ENCODE measurements around the gene RPS16.

Gene RPS16

GRCh38 chr19:39390451-39390750 lies 45.3 kb downstream of the RPS16 start:
- in situ Hi-C loops (cut with MboI; ENCODE audit: low sequenced_read_pairs), result no loop called here

GRCh38 chr19:39389631-39390414 lies 45.9 kb downstream of the RPS16 start:
- in situ Hi-C loops (cut with MboI; ENCODE audit: low sequenced_read_pairs), result no loop called here

GRCh38 chr19:39388657-39389056 lies 47.1 kb downstream of the RPS16 start:
- in situ Hi-C loops (cut with MboI; ENCODE audit: low sequenced_read_pairs), result no loop called here

GRCh38 chr19:39386557-39386956 lies 49.2 kb downstream of the RPS16 start:
- in situ Hi-C loops (cut with MboI; ENCODE audit: low sequenced_read_pairs), result no loop called here

DNA sequence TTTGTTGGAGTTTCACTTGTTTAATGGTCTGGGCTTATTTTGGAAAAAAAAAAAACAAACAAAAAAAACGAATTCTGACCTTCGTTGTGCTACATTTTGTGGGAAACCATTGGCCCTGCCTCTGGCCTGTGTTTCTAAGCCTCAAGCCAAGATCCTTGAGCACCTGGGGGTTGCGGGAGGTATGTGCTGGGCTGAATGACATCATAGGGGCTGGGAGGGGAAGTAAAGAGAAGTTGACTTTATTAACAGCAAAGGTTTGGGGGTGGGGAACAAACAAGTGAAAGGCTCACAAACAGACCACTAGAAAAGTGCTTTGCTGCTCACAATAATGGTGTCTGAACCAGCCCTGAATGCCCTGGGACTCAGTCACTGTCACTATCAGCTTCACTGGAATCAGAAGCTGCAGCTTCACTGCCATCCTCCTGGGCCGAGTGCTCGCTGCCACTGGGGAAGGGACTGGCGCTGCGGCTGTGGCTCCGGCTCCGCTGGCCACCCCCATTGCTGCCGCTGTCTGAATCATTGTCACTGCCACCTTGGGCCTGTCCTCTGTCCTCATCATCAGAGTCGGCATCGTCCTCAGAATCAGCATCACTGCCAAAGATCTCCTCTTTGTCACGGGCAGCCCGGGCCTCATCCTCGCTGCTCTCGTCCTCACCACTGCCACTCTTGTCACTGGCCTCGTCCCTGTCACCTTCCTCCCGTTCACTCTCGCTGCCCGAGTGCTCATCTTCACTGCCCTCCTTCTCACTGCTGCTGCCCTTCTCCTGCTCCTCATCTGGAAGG lies 49.9 kb downstream of the RPS16 start:
- in situ Hi-C loops (cut with MboI; ENCODE audit: low sequenced_read_pairs), result no loop called here

DNA sequence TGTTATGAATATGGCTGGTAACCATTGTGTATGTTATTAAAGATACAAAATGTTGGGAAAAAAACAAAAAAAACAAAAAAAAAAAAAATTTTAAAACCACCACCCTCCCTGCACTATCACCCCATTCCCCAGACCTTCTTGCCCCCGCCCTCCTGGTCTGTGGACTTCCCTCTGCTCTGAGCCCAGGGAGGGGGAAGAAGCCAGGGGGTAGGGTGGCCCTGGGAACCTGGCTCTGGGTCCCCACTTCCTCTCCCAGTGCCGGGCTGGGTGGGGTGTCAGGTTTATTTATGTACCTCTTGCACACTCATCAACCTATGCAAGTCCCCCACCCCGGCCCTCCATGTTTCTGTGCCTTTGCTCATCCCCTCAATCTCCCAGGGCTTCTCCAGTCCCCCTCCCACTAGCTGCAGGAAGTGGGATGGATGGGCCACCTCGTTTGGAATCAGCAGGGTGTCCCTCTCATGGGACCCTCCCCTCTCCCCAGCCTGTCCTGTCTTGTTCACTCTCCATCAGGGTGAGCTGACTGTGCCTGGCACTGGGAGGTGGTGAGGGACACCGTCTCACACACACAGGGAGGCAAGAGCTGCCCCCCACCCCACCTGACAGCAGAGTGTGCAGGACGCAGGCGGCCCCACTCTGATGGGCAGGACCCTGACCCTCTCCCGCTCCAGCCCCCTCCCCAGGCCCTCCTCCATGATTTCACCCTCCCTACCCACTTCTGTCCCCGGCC lies 50.7 kb downstream of the RPS16 start:
- in situ Hi-C loops (cut with MboI; ENCODE audit: low sequenced_read_pairs), result no loop called here

All from hTERT RPE-1 (cell line).